ENCODE measurements around the gene FLNA.

The FLNA gene

GRCh38 chrX:154382483-154383069, 8.1 kb upstream of the FLNA start:
- peaks cover 2% of the 10 kb centered on the region for H3K4me1 ChIP-seq (ENCODE audit: insufficient read depth, insufficient read length)
- no peak for DNase-seq (ENCODE audit: low read depth, low spot score)
- no peaks in the 10 kb centered on the region for H3K27me3 ChIP-seq (ENCODE audit: insufficient read depth, insufficient read length)
- TF ChIP-seq YY1 (IDR thresholded peaks at IDR 0.05; ENCODE audit: insufficient read depth, insufficient read length) (no peak), SUZ12 (IDR thresholded peaks at IDR 0.05; ENCODE audit: extremely low read depth, insufficient read depth, insufficient read length) (no peak), ZNF274 (IDR thresholded peaks at IDR 0.05; ENCODE audit: low read depth, low read length) (no peak)
- H3K9ac ChIP-seq (ENCODE audit: insufficient read length, low read depth): no peak overlapping the region
- H3K4me3 ChIP-seq (ENCODE audit: insufficient read length, low read depth): no peak overlapping the region
- peaks cover 14% of the 10 kb centered on the region for H3K36me3 ChIP-seq (ENCODE audit: insufficient read depth, insufficient read length, low read length)
- H3K9me3 ChIP-seq (ENCODE audit: insufficient read depth, low read length): no peaks in the 10 kb centered on the region

GRCh38 chrX:154381271-154381670, 6.8 kb upstream of the FLNA start:
- Histone ChIP-seq H3K9me3 (ENCODE audit: insufficient read depth, low read length) (no peaks in the 10 kb centered on the region), H3K27me3 (ENCODE audit: insufficient read depth, insufficient read length) (no peaks in the 10 kb centered on the region), H3K36me3 (ENCODE audit: insufficient read depth, insufficient read length, low read length) (peaks cover 14% of the 10 kb centered on the region), H3K4me1 (ENCODE audit: insufficient read depth, insufficient read length) (peaks cover 2% of the 10 kb centered on the region), H3K9ac (ENCODE audit: insufficient read length, low read depth) (no peak overlapping the region), H3K4me3 (ENCODE audit: insufficient read length, low read depth) (no peak overlapping the region)
- TF ChIP-seq ZNF274 (IDR thresholded peaks at IDR 0.05; ENCODE audit: low read depth, low read length) (no peak), YY1 (IDR thresholded peaks at IDR 0.05; ENCODE audit: insufficient read depth, insufficient read length) (no peak), SUZ12 (IDR thresholded peaks at IDR 0.05; ENCODE audit: extremely low read depth, insufficient read depth, insufficient read length) (no peak)
- DNase-seq (ENCODE audit: low read depth, low spot score): no peak

- DNase-seq (ENCODE audit: low read depth, low spot score): no peak
- peaks cover 14% of the 10 kb centered on the region for H3K36me3 ChIP-seq (ENCODE audit: insufficient read depth, insufficient read length, low read length)
- no peaks in the 10 kb centered on the region for H3K27me3 ChIP-seq (ENCODE audit: insufficient read depth, insufficient read length)
- peak overlapping the region; percentile 64 for H3K4me3 ChIP-seq (ENCODE audit: insufficient read length, low read depth)
- TF ChIP-seq ZNF274 (IDR thresholded peaks at IDR 0.05; ENCODE audit: low read depth, low read length): no peak
- H3K9ac ChIP-seq (ENCODE audit: insufficient read length, low read depth): peak overlapping the region; percentile 77
- H3K9me3 ChIP-seq (ENCODE audit: insufficient read depth, low read length): no peaks in the 10 kb centered on the region
- peaks cover 2% of the 10 kb centered on the region for H3K4me1 ChIP-seq (ENCODE audit: insufficient read depth, insufficient read length)
Measured at GRCh38 chrX:154380787-154381186, 6.4 kb upstream of the FLNA start.

- peak overlapping the region; percentile 64 for H3K4me3 ChIP-seq (ENCODE audit: insufficient read length, low read depth)
- no peaks in the 10 kb centered on the region for H3K27me3 ChIP-seq (ENCODE audit: insufficient read depth, insufficient read length)
- peaks cover 14% of the 10 kb centered on the region for H3K36me3 ChIP-seq (ENCODE audit: insufficient read depth, insufficient read length, low read length)
- H3K9me3 ChIP-seq (ENCODE audit: insufficient read depth, low read length): no peaks in the 10 kb centered on the region
- TF ChIP-seq YY1 (IDR thresholded peaks at IDR 0.05; ENCODE audit: insufficient read depth, insufficient read length) (no peak), ZNF274 (IDR thresholded peaks at IDR 0.05; ENCODE audit: low read depth, low read length) (no peak), SUZ12 (IDR thresholded peaks at IDR 0.05; ENCODE audit: extremely low read depth, insufficient read depth, insufficient read length) (no peak)
- peak overlapping the region; percentile 77 for H3K9ac ChIP-seq (ENCODE audit: insufficient read length, low read depth)
- DNase-seq (ENCODE audit: low read depth, low spot score): no peak
- H3K4me1 ChIP-seq (ENCODE audit: insufficient read depth, insufficient read length): peaks cover 2% of the 10 kb centered on the region
Measured at GRCh38 chrX:154380153-154380552, 5.7 kb upstream of the FLNA start.

GRCh38 chrX:154379569-154379951, 5.1 kb upstream of the FLNA start:
- Histone ChIP-seq H3K4me3 (ENCODE audit: insufficient read length, low read depth) (peak overlapping the region; percentile 64), H3K4me1 (ENCODE audit: insufficient read depth, insufficient read length) (peaks cover 2% of the 10 kb centered on the region), H3K27me3 (ENCODE audit: insufficient read depth, insufficient read length) (no peaks in the 10 kb centered on the region), H3K36me3 (ENCODE audit: insufficient read depth, insufficient read length, low read length) (peaks cover 14% of the 10 kb centered on the region), H3K9me3 (ENCODE audit: insufficient read depth, low read length) (no peaks in the 10 kb centered on the region), H3K9ac (ENCODE audit: insufficient read length, low read depth) (peak overlapping the region; percentile 77)
- no peak for DNase-seq (ENCODE audit: low read depth, low spot score)
- TF ChIP-seq YY1 (IDR thresholded peaks at IDR 0.05; ENCODE audit: insufficient read depth, insufficient read length): no peak
- no peak for TF ChIP-seq ZNF274 (IDR thresholded peaks at IDR 0.05; ENCODE audit: low read depth, low read length)
- TF ChIP-seq SUZ12 (IDR thresholded peaks at IDR 0.05; ENCODE audit: extremely low read depth, insufficient read depth, insufficient read length): no peak

GRCh38 chrX:154378799-154379568, 4.5 kb upstream of the FLNA start, which contains the start of gene EMD:
Gene EMD, plus strand, starts transcription at chrX:154379295. Its CDS starts 190 bp downstream, at chrX:154379485.
- H3K4me3 ChIP-seq (ENCODE audit: insufficient read length, low read depth): peak within 1 kb of the TSS; percentile 64
- peaks cover 14% of the 10 kb centered on the region for H3K36me3 ChIP-seq (ENCODE audit: insufficient read depth, insufficient read length, low read length)
- TF ChIP-seq ZNF274 (IDR thresholded peaks at IDR 0.05; ENCODE audit: low read depth, low read length): no peak
- no peak for TF ChIP-seq SUZ12 (IDR thresholded peaks at IDR 0.05; ENCODE audit: extremely low read depth, insufficient read depth, insufficient read length)
- no peak for TF ChIP-seq YY1 (IDR thresholded peaks at IDR 0.05; ENCODE audit: insufficient read depth, insufficient read length)
- peak; percentile 86 for DNase-seq (ENCODE audit: low read depth, low spot score)
- H3K9ac ChIP-seq (ENCODE audit: insufficient read length, low read depth): peak within 1 kb of the TSS; percentile 77
- H3K9me3 ChIP-seq (ENCODE audit: insufficient read depth, low read length): no peaks in the 10 kb centered on the region
- H3K4me1 ChIP-seq (ENCODE audit: insufficient read depth, insufficient read length): peaks cover 2% of the 10 kb centered on the region
- no peaks in the 10 kb centered on the region for H3K27me3 ChIP-seq (ENCODE audit: insufficient read depth, insufficient read length)

- H3K9ac ChIP-seq (ENCODE audit: insufficient read length, low read depth): peak overlapping the region; percentile 77
- H3K27me3 ChIP-seq (ENCODE audit: insufficient read depth, insufficient read length): no peaks in the 10 kb centered on the region
- peak overlapping the region; percentile 47 for H3K4me3 ChIP-seq (ENCODE audit: insufficient read length, low read depth)
- H3K4me1 ChIP-seq (ENCODE audit: insufficient read depth, insufficient read length): peaks cover 2% of the 10 kb centered on the region
- peaks cover 14% of the 10 kb centered on the region for H3K36me3 ChIP-seq (ENCODE audit: insufficient read depth, insufficient read length, low read length)
- TF ChIP-seq YY1 (IDR thresholded peaks at IDR 0.05; ENCODE audit: insufficient read depth, insufficient read length): no peak
- TF ChIP-seq ZNF274 (IDR thresholded peaks at IDR 0.05; ENCODE audit: low read depth, low read length): no peak
- TF ChIP-seq SUZ12 (IDR thresholded peaks at IDR 0.05; ENCODE audit: extremely low read depth, insufficient read depth, insufficient read length): no peak
- DNase-seq (ENCODE audit: low read depth, low spot score): no peak
- H3K9me3 ChIP-seq (ENCODE audit: insufficient read depth, low read length): no peaks in the 10 kb centered on the region
Measured at GRCh38 chrX:154378059-154378798, 3.8 kb upstream of the FLNA start.
